Measurements from ENCODE around the gene ITGAV.

The ITGAV gene

GRCh38 chr2:186716004-186716403 is 126.1 kb downstream of the ITGAV start:
- DNase-seq (ENCODE audit: low read depth, low spot score), result no peak

- DNase-seq (ENCODE audit: low read depth, low spot score), result no peak
These were observed 127.0 kb downstream of the ITGAV start for GRCh38 chr2:186716899-186717298.

GRCh38 chr2:186717320-186718007 is 127.6 kb downstream of the ITGAV start:
- DNase-seq (ENCODE audit: low read depth, low spot score), result no peak

- no peak for DNase-seq (ENCODE audit: low read depth, low spot score)
These were observed 128.3 kb downstream of the ITGAV start for GRCh38 chr2:186718122-186718521.

GRCh38 chr2:186718903-186719302 is 129.0 kb downstream of the ITGAV start:
- DNase-seq (ENCODE audit: low read depth, low spot score), result no peak

GRCh38 chr2:186721956-186722355 is 132.1 kb downstream of the ITGAV start:
- no peak for DNase-seq (ENCODE audit: low read depth, low spot score)

GRCh38 chr2:186724736-186725135 is 134.9 kb downstream of the ITGAV start:
- no peak for DNase-seq (ENCODE audit: low read depth, low spot score)

GRCh38 chr2:186725783-186726182 is 135.9 kb downstream of the ITGAV start:
- DNase-seq (ENCODE audit: low read depth, low spot score), result no peak

GRCh38 chr2:186726938-186727337 is 137.1 kb downstream of the ITGAV start:
- DNase-seq (ENCODE audit: low read depth, low spot score), result no peak

GRCh38 chr2:186728631-186729030 is 138.8 kb downstream of the ITGAV start:
- DNase-seq (ENCODE audit: low read depth, low spot score), result no peak
